ENCODE measurements around the gene ANO8.
A peak's percentile ranks its signal among the peaks of the same experiment; 100 is the strongest.
"Not testable (repeated sequence)": the region's sequence is repeated elsewhere in the genome, so short reads cannot be mapped to it uniquely, and the experiment has no call there.

ANO8 gene

GRCh38 chr19:17286263-17286662 is 48.4 kb downstream of the ANO8 start:
- no peak for DNase-seq

- no peak for DNase-seq
Observed at GRCh38 chr19:17285415-17286135, 49.1 kb downstream of the ANO8 start.

GRCh38 chr19:17283504-17283996 is 51.1 kb downstream of the ANO8 start:
- DNase-seq = no peak

GRCh38 chr19:17282488-17283125 is 52.0 kb downstream of the ANO8 start:
- DNase-seq = peak; percentile 72 to 73

DNA sequence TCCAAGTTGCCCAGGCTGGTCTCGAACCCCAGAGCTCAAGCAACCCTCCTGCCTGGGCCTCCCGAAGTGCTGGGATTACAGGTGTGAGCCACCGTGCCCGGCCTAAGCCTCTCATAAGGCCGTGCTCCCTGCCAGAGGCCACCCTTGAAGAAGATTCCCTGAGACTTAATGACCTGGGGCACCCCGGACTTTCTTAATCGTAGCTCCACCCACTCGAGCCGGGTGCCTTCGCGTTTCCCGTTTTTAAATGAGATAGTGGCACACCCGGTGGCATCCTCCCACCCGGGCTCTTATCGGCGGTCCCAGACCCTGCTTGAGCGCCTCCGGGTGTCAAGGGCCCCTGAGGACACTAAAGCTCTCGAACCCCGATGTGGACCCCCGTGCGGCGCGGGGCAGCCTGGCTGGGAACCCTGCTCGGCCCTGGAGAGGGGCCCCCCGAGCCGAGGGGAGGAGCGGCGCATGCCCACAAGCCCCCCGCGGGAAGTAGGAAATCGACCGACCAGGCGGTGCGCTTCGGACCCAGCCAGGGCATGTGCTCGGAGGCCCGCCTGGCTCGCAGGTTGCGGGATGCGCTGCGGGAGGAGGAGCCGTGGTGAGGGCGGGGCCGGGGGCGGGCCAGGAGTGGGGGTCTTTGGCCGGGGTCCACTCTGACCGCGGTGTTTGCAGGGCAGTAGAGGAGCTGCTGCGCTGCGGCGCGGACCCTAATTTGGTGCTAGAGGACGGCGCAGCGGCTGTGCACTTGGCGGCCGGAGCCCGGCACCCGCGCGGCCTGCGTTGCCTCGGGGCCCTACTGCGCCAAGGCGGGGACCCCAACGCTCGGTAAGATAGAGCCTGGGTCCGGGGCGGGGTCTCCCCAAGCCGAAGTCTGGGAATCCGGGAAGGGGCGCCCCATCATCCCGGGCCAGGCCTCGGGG is 53.0 kb downstream of the ANO8 start, which contains the start of gene ANKLE1:
ANKLE1 (plus strand) TSS at position 511 of the 914 bp plus-strand sequence; CDS start at position 531, 20 bp downstream.
- DNase-seq = peak; percentile 70 to 80

DNA sequence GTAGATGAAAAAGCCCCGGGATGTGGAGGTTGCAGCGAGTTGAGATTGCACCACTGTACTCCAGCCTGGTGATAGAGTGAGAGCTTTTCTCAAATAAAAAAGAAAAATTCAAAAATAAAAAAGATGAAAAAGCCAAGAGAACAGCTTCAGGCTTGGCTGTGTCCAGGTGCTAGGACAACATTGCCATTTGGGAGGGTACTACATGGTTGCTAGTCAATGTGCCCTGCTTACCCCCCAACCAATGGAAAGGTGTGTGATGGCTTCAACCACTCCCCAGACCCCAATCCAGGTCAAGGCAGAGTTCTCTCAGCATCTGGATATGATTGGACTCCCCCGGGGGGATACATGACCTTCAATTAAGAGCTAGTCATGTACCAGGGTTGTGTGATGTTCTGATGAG is 55.2 kb downstream of the ANO8 start:
- no peak for DNase-seq

- no peak for DNase-seq
Observed at GRCh38 chr19:17275441-17276175, 59.0 kb downstream of the ANO8 start.

DNA sequence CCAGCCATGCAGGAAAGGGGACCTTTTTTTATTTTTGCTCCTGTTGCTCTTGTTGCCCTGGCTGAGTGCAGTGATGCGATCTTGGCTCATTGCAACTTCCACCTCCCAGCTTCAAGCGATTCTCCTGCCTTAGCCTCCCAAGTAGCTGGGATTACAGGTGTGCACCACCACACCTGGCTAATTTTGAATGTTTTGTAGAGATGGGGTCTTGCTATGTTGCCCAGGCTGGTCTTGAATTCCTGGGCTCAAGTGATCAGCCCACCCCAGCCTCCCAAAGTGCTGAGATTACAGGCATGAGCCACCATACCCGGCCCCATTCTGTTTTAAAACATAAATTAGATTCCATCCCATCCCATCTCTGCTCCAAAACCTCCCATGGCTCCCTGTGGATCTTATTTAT is 59.8 kb downstream of the ANO8 start:
- not testable (repeated sequence) for DNase-seq

Data from inflammatory macrophage (primary cell).